CD4-positive, alpha-beta T cell treated with Interleukin-15 for 1 hour (primary cell): ENCODE results near the gene RND2.
"Not testable (repeated sequence)": the region's sequence is repeated elsewhere in the genome, so short reads cannot be mapped to it uniquely, and the experiment has no call there.

Experiments
- DNase-seq: peaks from one replicate; pipeline ENCODE4 v3.0.0-alpha.2; 2020

RND2 gene

GRCh38 chr17:43027091-43028032 is 2.3 kb downstream of the RND2 start:
- DNase-seq = no peak

- no peak for DNase-seq
Observed at GRCh38 chr17:43028221-43028861, 3.3 kb downstream of the RND2 start.

DNA sequence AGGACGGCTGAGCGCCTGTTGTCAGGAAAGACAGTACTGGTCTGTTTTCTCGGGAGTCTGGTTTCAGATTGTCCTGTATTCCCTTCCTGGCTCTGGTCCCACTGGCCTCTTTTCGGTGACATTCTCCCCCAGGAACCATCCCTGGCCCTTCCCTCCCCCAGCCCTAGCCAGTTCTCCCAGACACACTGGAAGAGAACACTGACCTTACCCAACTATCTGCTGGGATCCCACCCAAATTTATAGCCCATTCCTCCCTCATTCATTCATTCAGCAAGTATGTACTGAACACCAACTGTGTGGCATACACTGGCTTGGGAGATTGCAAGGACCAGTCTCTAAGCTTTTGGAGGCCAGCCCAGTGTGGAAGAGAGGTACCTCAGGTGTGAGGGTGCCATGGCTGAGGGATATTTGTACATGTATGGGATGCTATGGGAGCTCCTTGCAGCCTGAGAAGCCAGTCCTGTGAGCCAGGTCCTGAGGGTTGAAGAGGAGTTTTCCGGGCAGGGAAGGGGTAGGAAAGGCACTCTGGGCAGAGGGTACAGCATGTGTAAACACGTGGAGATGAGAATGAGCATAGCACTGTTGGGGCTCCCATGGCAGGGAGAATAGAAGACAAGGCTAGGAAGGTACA is 5.2 kb downstream of the RND2 start:
- no peak for DNase-seq

DNA sequence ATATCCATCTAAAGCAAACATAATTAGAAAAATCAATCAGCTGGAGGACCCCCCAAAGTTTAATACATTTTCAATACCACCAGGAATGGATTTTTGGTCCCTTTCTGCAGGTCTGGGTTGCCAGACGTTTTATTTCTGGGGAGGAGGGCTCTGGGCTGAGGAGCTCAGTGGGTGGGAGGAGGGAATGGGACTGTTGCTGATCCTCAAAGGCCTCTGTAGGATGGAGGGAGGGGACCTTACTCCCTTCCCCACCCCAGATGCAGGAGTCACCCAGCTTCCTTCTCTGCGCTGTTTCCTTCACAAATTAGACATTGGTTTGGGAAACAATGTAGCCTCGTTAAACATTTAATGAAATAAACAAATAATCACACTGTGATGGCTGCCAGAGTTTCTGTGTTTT is 6.6 kb downstream of the RND2 start:
- no peak for DNase-seq

DNA sequence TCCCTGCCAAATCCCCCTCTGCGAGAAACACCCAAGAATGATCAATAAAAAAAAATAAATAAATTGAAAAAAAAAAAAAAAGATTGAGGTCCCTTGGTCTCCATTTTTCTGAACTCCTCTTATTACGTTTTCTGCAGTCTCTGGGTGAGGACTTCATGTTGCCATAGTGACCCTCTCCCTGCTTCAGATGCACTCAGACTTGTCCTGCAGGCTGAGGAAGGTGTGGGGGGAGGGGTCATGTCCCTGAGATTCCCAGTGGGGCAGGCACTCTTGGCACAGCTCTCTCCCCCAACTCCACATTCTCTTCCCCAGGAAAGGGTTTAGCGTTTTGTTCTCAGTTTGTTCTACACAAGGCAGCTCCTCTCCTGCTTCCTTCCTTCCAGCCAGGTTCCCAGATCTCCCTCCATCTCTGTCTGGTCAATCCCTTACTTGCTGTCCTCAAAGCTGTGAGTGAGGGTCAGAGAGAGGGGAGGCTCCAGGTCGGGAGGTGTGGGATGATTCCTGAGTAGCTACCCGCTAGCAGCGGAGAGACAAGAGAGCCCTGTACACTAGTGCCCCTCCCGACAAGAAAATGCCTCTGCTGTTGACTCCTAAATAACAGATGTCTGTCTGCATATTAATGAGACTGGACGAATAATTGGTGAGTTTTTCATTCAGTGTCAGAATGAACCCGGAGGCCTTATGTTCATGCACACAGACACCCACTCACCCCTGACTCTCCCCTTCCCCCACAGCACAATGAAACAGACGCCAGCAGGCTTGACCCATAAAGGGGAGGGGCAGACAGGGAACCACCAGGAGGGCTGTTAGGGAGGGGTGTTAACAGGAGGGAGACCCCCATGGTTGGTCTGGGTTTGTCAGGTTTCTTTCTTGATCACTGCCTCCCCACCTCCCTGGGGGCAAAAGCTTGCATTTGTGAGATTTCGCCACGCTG is 9.2 kb downstream of the RND2 start:
- DNase-seq = no peak

DNA sequence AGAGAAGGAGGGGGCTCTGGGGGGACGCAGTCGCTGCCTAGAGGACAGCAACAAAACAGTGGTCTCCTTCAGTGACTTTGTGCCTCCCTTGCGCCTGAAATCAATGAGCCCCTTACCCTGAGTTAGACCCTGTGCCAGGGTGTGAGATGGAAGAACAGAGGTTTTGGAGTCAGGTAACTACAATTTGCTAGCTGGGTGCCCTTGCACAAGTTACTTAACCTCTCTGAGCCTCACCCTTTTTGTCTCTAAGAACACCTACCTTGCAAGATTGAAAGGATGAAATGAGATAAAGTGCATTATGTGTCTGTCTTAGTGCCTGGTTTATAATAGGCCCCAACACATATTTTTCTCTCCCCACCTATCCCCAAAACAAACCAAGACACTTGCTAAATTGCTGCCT is 9.9 kb downstream of the RND2 start:
- DNase-seq = no peak

DNA sequence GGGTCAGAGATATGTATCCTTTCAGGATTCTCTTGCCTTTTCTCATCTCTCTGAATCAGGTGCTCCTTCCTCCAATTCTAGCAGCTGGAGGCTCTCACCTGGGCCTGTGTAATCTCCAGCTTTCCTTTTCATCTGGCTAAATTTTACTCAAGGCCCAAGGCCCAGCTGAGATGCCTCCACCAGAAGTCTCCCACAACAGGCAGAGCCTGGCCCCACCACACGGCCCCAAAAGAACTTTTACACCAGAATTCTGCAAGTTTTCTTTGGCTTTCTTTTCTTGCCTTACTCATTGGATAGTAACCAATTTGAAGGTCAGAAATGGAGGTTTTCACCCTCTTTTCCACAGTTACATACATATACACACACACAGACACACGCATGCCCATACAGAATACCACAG is 14.6 kb downstream of the RND2 start:
- no peak for DNase-seq

- DNase-seq = no peak
Observed at GRCh38 chr17:43040655-43041054, 15.6 kb downstream of the RND2 start.

DNA sequence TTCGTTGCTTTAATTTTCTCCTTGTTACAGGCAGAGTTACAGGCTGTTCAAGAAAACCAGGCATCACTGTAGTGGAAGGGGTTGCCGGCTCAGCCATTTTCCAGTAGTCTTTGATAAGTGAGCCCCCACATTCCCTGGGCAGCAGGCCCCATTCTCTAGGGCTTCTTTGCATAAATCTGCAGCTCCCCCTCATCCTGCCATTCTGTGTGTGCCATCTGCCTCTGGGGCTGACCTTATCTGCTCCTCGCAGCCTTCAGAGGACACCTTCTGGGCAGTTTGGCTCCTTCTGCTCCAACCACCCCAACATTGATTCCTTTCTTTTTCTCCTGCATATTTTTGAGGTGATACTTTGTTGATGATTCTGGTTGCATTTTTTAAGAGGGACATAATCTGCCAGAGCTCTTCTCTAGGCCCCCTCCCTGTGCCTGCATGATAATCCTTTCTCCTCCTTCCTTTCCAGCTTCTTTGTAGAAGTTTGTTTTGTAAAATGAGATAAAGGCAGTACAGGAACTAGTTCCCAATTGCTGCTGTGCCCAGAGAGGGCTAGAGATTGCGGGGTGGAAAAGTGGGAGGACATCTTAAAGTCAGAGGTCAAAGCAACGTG is 17.1 kb downstream of the RND2 start:
- no peak for DNase-seq

GRCh38 chr17:43043307-43043706 is 18.3 kb downstream of the RND2 start:
- no peak for DNase-seq

- DNase-seq = no peak
Observed at GRCh38 chr17:43044024-43044423, 19.0 kb downstream of the RND2 start.

GRCh38 chr17:43051969-43052368 is 26.9 kb downstream of the RND2 start:
- no peak for DNase-seq

DNA sequence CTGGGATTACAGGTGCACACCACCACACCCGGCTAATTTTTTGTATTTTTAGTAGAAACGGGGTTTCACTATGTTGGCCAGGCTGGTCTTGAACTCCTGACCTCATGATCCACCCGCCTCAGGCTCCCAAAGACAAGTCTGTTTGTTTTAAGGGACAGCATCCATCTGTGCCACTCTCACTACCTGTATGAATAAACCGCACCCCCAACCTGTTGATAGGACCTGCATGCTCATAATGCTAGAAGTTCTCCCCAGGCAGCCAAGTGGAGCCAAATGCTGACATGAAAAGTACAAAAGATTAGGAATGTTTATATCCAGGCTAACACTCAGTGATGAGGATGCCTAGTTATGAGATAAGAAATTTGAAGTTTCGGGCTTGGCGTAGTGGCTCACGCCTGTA is 28.0 kb downstream of the RND2 start:
- DNase-seq = not testable (repeated sequence)

- no peak for DNase-seq
Observed at GRCh38 chr17:43056051-43056450, 31.0 kb downstream of the RND2 start.

- no peak for DNase-seq
Observed at GRCh38 chr17:43062984-43063638, 38.1 kb downstream of the RND2 start.

DNA sequence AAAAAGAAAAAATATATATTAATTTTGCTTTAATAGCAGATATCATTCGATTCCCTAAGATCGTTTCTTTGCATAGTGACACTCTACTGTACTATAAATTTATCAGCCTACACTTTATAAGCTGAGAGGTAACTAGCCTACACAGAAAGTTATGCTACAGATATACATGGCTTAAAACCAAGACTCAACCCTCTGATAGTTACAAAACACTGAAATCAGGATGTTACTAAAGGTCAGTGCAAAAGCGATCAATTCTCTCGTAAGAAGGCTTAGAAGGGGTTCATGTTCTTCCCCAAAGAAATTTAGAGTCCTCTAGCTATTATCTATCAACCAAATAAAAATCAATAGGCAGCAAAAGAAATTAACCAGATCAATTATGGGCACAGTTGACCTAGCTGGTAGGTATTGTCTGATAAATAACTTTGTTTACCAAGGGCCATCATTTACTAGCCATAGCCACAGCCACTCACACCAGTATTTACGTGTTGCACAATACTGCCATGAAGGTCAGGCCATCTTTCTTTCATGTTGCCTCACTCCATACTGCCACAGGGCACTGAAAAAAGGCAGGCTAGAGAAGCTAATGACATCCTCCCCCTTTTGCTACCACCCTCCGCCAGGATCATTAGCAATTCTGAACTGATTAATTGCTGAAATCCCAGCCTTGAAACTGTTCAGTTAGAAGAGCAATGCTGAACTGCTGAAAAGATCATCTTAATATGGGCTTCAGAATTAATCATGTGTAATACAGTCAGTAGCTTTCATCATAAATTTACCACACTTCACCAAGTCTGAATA is 43.7 kb downstream of the RND2 start:
- no peak for DNase-seq

DNA sequence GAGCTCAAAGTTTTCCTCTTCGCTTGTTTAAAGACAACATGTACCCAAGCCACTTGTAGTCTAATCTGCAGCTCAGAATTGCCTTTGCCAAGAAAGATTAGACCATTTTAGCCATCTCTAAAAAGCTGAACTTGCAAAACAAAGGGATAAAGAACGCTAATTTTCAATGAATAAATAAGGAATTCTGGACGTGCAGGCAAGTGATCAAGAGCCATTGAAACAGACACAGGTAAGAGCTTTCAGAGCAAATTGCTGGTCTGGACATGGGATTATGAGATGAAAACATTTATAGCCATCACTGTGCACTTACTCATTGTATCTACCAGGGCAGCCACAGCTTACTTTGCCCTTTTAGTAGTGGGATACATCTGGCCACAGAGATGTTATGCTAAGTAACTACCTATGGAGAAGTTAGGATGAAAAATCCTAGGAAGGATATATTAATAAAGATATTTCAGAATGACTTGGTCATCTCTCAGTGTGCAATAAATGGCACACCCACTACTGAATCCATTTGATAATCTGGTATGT is 44.4 kb downstream of the RND2 start:
- DNase-seq = no peak

DNA sequence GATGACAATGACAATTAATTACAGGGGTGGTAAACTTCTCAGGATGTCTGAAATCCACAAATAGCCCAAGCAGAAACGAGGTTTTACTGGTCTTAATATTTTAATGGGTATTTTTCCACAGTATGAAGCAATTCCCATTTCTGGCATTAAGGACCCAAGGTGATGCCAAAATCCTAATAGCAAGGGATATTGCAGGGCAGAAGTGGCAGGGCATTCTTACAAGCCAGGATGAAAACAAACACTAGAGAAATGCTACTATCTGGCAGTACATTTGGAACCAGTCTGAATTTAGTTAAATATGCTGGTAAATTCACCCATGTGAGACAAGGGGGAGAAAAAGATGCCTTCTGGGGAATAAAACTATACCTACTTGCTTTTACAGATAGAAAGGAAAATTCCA is 45.2 kb downstream of the RND2 start:
- DNase-seq = no peak

DNA sequence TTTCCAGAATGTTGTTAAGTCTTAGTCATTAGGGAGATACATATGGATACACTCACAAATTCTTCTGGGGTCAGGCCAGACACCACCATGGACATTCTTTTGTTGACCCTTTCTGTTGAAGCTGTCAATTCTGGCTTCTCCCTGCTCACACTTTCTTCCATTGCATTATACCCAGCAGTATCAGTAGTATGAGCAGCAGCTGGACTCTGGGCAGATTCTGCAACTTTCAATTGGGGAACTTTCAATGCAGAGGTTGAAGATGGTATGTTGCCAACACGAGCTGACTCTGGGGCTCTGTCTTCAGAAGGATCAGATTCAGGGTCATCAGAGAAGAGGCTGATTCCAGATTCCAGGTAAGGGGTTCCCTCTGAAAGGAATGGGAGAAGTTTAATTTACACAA is 45.8 kb downstream of the RND2 start:
- DNase-seq = no peak

- DNase-seq = no peak
Observed at GRCh38 chr17:43074869-43075268, 49.8 kb downstream of the RND2 start.
